HK-2 (cell line): ENCODE data around the gene IL1RL2.

ENCODE experiments used
- DNase-seq: peaks from one replicate; pipeline ENCODE4 v3.0.0-alpha.2; 2018; ENCODE audit not compliant: unreplicated experiment

Gene IL1RL2

DNA sequence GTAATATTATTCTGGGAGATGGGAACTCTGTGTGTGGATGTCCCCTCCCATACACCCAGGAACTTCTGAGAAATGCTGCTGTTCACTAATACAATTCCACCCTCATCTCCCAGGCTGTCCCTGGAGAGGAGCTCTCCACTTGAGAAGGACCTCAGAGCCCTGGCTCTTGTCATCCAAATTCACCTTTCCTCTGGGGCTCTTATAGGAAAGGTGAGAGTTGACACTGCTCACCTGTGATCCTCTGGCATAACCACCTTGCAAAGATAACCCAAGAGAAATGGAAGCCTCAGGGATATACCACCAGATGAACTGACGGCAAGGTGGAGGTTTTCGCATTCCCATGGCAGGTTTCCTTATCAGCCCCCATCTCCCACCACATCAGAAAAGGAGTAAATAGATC, 52.0 kb downstream of the IL1RL2 start:
- DNase-seq: no peak

DNA sequence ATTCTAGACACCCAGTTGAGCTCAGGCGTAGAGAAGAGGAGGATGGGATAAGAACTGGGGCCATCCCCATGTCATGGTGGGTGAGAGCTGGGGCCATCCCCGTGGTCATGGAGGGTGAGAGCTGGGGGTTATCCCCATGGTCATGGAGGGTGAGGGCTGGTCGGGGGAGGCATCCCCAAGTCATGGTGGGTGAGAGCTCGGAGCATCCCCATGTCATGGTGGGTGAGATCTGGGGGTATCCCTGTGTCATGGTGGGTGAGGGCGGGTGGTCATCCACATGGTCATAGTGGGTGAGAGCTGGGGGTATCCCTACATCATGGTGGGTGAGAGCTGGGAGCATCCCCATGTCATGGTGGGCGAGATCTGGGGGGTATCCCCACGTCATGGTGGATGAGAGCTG, 52.5 kb downstream of the IL1RL2 start:
- DNase-seq: no peak

DNA sequence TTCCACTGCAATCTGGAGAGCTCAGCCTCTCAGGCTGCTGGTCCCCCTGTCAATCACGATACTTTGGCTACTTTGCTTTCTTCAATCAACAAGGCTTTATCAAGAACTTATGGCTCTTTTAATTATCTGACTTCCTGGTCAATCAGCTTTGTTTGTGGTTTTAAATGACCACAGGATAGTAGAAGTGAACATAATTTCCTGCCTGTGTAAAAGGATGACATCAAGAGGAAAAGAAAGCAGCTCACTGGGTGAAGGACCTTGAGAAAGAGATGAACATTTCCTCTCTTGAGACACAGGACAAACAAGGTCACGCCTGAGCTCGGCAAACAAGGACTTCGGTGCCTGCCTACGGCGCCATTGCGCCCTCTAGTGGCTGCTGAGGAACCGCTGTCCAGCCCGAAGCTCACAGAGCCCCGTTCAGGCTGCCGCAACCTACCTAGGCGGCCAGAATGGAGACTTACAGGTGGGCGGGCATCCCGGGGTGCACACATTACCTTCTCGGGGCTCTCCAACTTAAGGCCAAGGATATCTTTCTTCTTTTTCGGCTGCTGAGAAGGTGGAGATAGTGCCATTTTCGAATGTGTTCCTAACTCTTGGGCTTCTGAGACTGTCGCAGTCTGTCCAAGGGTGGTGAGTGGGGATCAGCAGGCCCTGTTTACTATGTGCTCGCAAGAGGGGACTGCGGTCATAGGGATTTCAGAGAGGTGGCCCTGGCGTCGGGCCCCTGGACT, 54.0 kb downstream of the IL1RL2 start:
- peak; percentile 89 for DNase-seq

DNA sequence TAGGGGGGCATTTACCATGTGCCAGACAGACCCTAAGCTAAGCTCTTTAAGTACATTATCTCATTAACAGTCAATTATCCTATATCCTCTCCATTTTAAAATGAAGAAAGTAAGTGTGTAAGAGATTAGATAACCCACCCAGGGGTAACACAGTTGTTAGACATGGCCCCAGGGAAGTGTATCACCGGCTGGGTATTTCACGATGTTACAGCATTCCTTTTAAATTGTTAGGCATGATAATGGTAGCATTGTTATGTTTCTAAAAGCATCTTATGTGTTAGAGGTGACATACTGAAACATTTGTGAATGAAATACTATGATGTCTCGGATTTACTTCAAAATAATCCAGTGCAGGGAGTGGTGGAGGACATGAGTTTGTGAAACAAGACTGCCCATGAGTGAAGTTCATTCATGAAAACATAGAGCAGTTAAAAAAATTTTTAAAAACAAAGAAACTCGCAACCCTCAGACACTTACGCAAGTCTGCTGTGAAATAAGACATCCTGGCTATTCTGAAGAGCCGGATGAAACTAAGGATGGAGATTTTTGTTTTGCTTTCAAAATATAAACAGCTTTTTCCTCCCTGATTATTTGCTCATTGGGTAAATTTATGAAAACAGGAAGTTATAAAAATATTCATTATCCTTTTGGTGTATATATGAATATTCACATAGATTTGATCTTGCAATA, 54.9 kb downstream of the IL1RL2 start:
- no peak for DNase-seq

DNA sequence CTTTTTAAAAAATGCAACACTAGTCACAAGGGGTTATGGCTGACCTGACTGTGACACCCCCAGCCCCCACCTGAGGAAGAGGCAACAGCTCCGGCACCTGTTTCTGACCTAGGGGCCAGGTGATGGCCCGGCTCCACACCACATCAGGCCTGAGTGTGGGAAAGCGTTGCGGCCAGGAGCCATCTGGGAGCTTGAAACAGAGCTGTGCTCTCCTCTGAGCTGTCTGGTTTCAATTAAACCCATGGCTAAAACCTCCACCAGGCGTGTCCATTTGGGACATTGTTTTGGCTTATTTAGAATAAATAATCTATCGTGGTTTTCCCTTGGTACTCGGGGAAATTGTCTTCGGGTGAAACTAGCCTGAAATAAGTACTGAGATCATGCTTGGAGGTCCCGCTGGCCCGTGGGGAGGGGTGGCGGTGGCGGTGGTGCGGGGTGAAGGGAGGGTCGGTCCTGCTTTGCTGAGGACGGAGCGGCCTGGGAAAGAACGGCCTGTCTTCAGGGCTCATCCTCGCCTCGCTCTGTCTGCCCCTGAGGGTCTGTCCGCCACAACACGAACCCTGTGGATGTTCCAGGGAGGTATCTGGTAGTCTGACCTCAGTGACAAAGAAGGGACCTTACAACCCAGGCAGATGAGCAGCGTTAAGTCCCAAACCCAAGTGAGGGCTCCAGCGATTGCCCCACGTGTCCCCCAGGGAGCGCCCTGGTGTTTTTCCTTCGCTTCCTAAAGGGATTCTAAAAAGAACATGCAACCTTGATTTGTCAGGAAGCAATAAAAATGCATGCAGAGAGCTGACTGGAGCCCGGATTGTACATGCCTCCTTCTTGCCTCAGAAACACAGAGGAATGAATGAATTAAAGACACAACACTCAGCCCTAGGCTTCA, 58.7 kb downstream of the IL1RL2 start:
- DNase-seq: no peak

DNA sequence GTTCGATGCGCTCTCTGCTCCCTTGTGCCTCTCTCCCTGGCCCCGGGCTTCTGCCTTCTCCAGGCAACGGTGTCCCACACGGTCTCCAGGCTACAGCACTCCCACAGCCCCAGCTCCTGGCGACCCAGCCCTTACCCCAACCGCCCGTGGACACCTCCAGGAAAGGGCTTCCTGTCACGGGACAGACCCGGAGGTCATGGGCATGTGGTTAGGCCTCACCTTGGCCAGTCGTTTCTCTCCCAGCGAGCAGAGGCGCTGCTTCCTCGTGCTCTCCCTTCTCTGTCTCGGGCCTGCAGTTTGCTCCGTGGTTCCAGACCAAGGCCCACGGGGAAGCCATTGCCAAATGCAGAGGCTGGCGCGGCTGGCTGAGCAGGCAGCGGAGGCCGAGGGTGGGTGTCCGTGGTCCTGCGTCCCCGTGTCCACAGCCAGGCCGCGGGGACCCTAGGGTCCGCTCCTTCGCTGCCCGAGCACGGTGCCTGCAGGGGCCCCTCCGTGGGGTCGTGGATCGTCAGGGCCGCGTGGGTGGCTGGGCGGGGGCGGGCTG, 63.5 kb downstream of the IL1RL2 start:
- DNase-seq: no peak

DNA sequence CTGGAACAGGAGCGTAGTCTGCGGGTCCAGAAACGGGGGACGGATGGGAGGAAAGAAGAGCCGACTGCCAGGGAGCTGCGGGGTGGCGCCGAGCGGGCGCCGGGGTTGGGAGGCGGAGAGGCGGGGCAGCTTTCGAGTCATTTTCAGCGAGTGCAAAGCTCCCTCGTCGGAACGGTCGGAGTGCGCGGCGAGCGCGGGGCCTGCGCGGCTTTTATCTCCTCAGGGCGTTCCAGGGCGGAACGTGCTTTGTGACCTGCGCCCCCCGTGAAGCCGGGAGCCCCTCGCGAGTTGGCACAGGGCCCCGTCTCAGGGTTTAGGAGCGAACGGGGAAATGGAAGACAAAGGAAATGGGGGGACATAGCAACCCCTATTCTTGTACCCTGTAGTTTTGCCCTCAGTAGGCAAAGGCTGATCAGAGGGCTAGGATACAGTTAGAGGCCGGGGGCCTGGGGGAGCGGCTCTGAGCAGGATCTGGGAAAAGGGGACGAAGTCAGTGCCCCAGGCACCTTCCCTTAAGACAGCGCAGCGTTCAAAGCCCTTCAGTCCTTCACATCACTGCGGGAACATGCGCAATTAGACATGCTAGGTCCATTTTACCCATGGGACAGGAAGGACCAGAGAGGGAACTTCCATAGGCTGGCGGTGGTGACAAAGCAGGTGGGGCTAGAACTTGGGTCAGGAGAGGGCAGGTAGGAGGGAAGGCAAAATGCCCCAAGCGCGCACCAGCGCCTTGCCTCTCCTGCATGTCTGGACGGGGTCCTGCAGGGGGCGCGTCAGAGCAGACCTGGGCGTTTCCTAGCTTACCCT, 64.4 kb downstream of the IL1RL2 start:
- peak; percentile 61 for DNase-seq

DNA sequence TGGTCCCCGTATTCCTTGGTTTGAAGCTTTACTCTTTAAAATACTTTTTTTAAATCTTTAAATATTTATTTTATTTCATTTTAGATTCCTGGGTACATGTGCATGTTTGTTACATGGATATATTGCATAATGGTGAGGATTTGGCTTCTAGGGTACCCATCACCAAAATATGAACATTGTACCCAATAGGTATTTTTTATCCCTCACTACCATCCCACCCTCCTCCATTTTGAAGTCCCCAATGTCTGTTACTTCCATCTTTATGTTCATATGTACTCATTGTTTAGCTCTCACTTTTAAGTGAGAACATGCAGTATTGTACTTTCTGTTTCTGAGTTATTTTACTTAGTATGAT, 65.0 kb downstream of the IL1RL2 start:
- DNase-seq: no peak

DNA sequence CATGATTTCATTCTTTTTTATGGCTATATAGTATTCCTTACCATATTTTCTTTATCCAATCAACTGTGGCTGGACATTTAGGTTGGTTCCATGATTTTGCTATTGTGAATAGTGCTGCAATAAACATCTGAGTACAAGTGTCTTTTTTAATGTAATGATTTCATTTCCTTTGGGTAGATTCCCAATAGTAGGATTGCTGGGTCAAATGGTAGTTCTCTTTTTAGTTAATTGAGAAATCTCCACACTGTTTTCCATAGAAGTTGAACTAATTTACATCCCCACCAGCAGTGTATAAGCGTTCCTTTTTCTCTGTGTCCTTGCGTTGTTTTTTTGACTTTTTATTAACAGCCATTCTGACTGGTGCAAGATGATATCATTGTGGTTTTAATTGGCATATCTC, 65.4 kb downstream of the IL1RL2 start:
- no peak for DNase-seq

DNA sequence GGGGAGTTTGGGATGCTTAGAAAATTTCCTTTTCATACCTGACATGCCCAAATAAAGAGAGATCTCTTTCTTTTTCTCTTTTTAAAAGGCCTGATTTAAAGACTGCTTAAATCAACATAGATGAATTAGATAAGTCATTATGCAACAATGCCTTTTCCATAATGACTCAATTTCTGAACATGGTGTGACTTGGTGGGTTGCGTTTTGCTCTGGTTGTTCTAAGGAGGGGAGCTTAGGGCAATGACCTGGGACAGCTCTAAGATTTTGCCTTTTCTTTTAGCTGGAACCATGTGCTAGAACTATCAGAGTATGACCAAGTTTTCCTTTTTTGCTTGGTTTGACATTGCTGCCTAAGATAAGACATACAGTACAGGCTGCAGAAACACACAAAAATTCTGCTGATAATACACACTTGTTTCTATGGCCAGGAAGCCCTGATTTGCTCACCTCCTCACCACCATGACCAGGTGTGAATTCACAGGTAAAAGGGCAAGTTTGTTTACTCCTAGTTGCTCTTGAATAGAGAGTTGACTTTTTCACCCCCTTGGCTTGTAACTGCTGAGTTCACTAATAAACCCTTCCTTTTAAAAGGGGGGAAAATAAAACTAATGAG, 66.4 kb downstream of the IL1RL2 start:
- no peak for DNase-seq

DNA sequence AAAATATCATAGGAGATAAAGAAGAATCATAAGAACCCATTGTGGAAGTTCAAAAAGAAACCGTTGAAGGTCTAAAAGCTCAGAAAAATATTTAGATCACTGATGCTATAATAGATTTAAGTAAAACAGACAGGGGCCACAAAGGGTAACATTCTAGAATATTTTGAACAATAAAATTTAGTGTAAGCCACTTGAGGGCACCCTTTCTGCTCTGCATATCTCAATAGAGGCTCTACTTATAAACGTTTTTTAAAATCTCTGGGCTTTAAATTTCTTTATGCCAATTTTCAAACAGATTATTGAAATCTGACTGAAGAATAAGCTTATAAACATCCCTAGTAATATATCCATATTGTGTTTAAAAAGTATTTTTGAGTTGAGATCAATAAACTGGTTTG, 66.9 kb downstream of the IL1RL2 start:
- DNase-seq: no peak

DNA sequence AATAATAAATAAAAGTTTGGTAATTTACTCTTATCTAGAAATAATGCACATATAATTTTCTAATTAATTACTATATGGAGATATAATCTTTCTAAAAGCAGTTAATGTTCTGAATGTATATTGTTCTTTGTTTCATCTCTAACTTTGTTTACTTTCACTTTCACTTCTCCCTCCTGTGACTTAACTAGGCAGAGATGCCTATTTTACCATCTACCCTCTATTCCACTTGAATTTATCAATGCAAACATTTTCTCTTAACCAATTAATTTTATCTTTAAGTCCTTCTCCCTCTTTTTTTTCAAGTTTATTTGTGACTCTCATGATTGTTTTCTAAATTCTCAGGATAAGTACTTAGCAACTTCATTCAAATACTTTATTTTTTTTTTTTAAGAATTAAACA, 69.5 kb downstream of the IL1RL2 start:
- no peak for DNase-seq

DNA sequence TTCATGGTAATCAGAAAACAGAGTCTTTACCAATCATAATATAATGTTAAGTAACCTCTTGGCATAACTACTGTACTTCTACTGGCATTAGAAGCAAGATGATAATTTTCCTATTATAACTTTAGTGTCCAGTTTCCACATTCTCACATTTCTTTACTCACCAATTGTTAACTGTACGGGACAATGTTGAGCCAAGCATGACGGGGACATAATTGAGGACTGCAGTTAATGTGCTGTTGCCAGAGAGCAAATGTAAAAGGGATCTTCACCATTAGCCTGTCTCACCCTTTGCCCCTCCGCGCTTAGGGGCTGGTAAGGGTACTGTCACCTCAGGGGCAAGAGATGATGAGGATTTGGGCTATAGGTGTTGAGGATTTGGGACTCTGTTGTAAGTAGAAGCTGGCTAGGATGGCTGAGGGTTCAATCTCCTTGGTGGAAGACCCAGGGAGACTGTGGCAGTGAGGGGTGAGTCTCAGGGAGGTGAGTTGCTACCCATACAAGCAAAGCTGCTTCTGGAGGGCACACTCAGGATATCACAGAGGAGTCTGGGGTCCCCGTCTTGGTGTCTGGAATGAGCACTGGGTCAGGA, 70.1 kb downstream of the IL1RL2 start:
- no peak for DNase-seq

DNA sequence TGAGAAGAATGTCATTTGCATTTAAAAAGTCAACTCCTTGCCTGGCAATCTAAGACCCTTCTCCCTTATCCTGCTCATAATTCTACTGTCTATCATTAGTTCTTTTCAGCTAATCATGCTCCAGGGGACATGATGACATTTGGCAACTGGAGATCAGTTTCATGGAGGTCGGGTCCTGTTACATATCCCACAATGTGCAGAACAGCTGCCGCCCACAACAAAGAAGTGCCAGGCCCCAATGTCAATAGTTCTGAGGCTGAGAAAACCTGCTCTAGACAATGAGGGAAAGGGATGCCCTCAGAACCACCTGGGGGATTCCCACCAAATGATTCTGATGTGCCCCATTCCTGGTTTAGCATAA, 71.2 kb downstream of the IL1RL2 start:
- no peak for DNase-seq

DNA sequence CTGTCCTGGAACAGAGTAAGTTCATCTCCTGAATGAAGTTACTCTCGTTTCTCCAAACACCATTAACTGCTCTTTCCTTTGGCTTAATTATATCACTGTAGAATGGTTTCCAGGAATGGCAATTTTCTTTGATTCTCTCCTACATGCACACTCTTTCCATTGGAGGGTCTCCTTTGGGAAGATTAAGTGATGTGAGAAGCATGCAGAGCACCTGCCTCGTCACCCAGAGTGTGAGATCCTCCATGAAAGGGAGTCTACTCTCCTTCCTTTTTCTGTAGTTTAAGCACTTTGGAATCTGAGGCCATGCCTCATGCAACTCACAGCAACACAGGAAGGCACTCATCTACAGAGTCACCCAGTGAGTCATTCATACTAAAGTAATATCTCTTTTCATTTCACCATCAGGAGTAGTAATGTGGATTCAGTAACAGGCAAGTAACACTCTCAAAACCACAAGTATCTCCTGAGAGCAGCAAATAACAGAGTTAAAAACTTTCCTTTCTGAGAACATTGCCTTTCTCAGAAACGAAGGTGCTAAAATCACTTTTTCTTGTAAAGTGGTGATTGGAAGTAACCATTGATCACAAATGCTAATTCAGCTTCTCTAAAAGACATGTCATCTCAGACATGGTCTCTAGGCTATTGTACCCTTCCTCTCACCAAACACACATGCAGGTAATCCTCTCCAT, 71.7 kb downstream of the IL1RL2 start:
- peak; percentile 35 for DNase-seq

DNA sequence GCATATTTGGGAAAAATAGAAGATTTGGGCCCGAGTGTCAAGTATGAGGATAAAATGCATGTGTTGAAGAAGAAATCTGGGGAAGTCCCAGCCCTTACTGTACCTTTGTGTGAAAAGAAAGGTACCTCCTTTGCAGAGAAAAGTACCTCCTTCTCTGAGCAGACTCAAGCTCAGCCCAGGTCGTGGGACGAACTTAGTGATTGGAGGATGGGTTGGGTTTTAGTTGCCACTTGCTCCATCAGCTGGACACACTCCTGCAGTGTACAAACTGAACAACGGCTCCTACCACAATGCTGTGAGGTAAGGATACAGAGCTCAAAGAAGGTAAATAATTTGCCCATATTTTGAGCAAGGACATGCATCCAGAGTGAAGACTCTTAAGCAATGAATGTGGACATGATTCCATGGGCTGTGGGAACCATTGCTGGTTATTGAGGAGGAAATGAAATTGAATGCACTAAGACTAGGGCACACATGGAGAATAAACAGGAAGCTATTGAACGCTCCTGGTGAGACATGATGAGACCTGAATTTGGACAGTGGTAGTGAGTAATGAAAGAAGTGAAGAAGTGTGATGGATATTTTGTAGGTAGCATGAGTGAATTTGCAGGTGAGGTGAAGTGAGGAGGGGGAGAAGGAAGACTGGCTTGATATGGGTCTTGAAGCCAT, 74.8 kb downstream of the IL1RL2 start:
- DNase-seq: no peak

DNA sequence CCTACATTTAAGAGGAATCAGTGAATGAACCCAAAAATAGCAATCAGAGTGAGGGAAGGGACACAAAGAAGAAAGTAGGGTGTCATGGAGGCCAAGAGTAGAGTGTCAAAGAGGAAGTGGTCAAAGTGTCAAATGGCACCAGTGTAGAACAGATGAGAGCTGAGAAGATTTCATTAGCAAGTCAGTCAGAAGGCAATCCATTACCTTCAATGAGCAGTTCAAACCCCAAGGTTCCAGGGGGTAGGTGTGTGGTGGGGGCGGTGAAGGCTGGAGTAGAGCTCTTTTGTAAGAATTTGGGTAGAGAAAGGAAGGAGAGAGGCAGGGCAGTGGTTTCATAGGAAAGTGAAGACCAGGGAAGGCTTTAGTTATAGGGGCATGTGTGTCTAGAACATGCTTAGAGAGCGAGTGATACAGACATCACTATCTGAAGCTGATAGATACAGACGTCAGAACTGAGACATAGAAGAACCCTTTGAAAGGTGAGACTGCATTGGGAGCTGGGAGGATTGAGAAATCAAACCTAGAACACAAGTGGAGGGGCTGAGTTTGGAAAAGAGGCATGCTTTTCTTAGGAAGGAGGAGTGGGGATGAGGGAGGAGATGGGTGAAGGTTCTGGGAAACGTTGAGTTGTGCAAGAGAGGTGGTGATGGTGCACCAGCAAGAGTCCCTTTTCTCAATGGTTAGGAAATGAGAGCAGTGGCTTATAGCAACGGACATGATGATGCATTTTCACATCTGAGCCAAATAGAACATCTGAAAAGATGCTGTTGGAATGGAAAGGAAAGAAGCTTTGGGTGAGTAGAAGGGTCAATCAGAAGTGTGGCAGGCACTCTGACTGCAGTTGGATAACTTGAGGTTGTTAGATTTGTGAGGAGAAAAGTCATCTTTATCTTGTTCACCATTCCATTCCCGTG, 75.7 kb downstream of the IL1RL2 start:
- no peak for DNase-seq

DNA sequence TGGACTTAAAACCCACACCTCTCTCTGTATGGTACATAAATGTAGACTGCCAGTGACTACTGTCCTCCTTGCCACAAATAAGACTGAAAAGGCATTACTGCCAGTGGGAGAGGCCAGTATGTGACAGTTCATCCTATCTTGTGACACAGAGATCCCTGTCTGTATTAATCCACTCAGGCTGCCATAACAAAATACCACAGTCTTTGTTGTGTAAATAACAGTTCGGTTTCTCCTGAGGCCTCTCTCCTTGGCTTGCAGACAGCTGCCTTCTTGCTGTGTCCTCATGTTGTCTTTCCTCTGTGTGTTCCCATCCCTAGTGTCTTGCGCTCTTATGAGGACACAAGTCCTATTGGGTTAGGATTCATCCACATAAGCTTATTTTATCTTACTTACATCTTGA, 78.1 kb downstream of the IL1RL2 start:
- DNase-seq: no peak

DNA sequence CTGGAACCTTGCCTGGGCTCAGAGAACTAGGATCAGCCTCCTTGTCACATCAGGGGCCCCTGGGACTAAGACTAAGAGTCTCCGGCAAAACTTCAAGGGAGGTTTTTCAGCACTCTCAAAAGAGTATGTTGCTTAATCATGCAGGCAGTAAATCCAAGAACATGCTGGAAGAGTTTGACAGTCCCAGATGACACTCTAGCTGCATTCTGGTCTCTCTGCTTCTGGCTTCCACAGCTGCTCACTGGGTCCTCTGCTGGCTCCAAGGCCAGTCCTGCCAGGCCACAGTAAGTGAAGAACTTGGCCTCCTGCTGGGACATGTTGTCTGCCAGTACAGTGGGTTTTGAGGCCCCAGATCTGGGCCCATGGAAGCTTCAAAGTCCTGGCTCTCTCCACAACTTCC, 79.4 kb downstream of the IL1RL2 start:
- no peak for DNase-seq
